Upper lobe of right lung (tissue), 1 donor: ENCODE data around the gene NCKAP5. TPM values are rescaled to one million over a fixed set of nuclear protein-coding genes. Genes with fewer than 3 reads are reported as not detected.
"Not testable (repeated sequence)": the region's sequence is repeated elsewhere in the genome, so short reads cannot be mapped to it uniquely, and the experiment has no call there.

ENCODE experiments used
- ATAC-seq: fragments of 200-7000 bp; cut with Tn5 transposase; one replicate; pipeline ENCODE4 v1.9.1; 2020; ENCODE audit warnings: mild to moderate bottlenecking, moderate library complexity
- DNase-seq: peaks from one replicate; pipeline ENCODE4 v3.0.0-alpha.2; 2020
- H3K27ac ChIP-seq: fragments of 200-600 bp; one replicate; pipeline ENCODE4 v1.8.0; 2022
- H3K27me3 ChIP-seq: fragments of 200-600 bp; one replicate; pipeline ENCODE4 v1.8.0; 2022; ENCODE audit warnings: mild to moderate bottlenecking
- H3K36me3 ChIP-seq: fragments of 200-600 bp; one replicate; pipeline ENCODE4 v1.8.0; 2022
- H3K4me1 ChIP-seq: fragments of 200-600 bp; one replicate; pipeline ENCODE4 v1.8.0; 2022
- H3K4me3 ChIP-seq: fragments of 200-600 bp; one replicate; pipeline ENCODE4 v1.8.0; 2022; ENCODE audit warnings: mild to moderate bottlenecking
- H3K9me3 ChIP-seq: fragments of 200-600 bp; one replicate; pipeline ENCODE4 v1.8.0; 2022
- intact Hi-C: fragments of 100-400 bp; cut with DNase I; formaldehyde crosslinking; loops from one replicate; pipeline ENCODE4 v1.11.0; 2022
- total RNA-seq: library from RNA; stranded (reverse); fragmentation: NEBNext Ultra II Directional; extraction: Animal tissue kit (Norgen Biotek cat#: 25700); gene quantifications from one replicate; pipeline ENCODE4 v1.2.1, GENCODE V29; 2021
- TF ChIP-seq, protein P1 (sequence below): fragments of 200-600 bp; IDR thresholded peaks from one replicate; pipeline ENCODE4 v1.8.0; 2022; ENCODE audit warnings: antibody characterized with exemption
- donor health status: DM: no; HTN: yes; CAD: no; lungs with severe emphysema.

The NCKAP5 gene
- total RNA-seq, 1 donor from 2014 or later = 40.8 TPM

DNA sequence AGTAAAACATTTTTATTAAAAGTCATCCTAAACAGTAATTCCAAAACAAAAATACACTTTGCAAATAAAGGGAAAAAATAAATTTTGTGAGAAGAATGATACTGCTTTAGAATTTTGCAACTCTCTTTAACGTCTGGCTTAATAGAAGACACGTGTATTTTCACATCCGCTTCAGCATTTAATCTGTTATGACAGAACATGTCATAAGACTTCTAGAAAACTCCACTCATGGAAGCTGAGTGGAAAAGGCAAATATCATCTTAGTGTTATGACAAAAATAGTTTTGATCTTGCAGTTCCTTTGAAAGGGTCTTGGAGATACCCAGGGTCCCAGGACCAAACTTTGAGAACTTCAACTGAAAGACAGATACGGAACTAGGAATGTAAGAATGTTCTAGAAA, 350.1 kb downstream of the NCKAP5 start:
- Histone ChIP-seq H3K27me3 (no peaks in the 10 kb centered on the region), H3K4me3 (no peak overlapping the region), H3K36me3 (no peaks in the 10 kb centered on the region), H3K9me3 (no peaks in the 10 kb centered on the region), H3K4me1 (no peaks in the 10 kb centered on the region), H3K27ac (no peak overlapping the region)
- TF ChIP-seq, protein P1, sequence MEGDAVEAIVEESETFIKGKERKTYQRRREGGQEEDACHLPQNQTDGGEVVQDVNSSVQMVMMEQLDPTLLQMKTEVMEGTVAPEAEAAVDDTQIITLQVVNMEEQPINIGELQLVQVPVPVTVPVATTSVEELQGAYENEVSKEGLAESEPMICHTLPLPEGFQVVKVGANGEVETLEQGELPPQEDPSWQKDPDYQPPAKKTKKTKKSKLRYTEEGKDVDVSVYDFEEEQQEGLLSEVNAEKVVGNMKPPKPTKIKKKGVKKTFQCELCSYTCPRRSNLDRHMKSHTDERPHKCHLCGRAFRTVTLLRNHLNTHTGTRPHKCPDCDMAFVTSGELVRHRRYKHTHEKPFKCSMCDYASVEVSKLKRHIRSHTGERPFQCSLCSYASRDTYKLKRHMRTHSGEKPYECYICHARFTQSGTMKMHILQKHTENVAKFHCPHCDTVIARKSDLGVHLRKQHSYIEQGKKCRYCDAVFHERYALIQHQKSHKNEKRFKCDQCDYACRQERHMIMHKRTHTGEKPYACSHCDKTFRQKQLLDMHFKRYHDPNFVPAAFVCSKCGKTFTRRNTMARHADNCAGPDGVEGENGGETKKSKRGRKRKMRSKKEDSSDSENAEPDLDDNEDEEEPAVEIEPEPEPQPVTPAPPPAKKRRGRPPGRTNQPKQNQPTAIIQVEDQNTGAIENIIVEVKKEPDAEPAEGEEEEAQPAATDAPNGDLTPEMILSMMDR = no peak
- intact Hi-C loops = no loop called here
- DNase-seq = no peak
- ATAC-seq = no peak

DNA sequence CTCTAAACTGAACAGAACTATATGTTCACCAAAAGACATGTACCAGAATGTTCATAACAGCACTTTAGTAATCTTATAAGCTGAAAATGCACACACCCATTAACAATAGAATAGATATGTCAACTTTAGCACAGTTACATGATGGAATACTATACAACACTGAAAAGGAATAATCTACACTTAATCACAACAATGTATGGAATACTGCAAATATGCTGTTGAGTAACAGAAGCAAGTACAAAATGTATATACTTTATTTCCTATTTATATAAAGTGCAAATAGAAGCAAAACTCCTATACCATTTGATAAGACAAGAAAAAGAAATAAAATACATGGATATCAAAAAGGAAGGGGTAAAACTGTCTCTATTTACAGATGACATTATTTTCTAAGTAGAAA, 352.8 kb downstream of the NCKAP5 start:
- ATAC-seq (no peak), DNase-seq (no peak)
- intact Hi-C loops = no loop called here
- Histone ChIP-seq H3K4me1 (no peaks in the 10 kb centered on the region), H3K9me3 (no peaks in the 10 kb centered on the region), H3K4me3 (no peak overlapping the region), H3K36me3 (no peaks in the 10 kb centered on the region), H3K27ac (no peak overlapping the region), H3K27me3 (no peaks in the 10 kb centered on the region)
- TF ChIP-seq, protein P1 = no peak

DNA sequence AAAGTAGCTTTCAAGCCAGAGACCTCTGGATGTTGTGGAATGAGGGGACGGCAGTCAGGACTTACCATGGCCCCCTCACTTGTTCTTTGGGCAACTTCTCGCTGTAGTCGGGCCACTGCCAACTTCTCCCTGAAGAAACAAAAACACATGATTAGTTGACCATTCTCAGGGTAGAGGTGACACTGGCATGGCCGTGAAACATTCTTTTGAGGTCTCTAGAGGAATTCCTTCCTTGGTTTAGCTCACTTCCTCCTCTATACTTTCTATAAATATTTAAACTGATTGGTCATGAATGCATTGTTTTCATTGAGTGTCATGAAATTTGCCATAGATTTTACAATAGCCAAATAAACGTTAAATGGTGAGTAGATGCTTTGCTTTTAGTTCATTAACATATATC, 354.6 kb downstream of the NCKAP5 start:
- TF ChIP-seq, protein P1 = no peak
- H3K4me1 ChIP-seq = no peaks in the 10 kb centered on the region
- H3K9me3 ChIP-seq = no peaks in the 10 kb centered on the region
- no peaks in the 10 kb centered on the region for H3K27me3 ChIP-seq
- DNase-seq (no peak), ATAC-seq (no peak)
- H3K36me3 ChIP-seq = no peaks in the 10 kb centered on the region
- H3K27ac ChIP-seq = no peak overlapping the region
- no peak overlapping the region for H3K4me3 ChIP-seq
- intact Hi-C loops = no loop called here

DNA sequence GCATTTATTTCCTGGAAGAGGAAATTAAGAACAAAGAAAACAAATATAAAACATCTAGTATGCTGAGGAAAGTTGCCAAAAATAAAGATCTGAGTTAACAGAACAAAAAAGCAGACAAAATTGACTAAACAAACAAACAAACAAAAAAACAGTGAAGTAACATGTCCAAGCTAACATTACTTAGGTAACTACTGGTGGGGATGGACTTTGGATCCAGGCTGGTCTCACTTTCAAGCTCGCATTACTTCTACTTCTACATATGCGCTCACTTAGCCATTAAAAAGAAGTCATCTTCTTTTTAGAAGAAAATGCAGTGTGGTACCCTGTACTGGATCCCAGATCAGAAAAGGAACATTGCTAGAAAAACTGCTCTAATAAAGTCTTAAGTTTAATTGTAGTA, 358.9 kb downstream of the NCKAP5 start:
- no peak overlapping the region for H3K27ac ChIP-seq
- ATAC-seq = no peak
- no peaks in the 10 kb centered on the region for H3K27me3 ChIP-seq
- H3K4me3 ChIP-seq = no peak overlapping the region
- no peaks in the 10 kb centered on the region for H3K4me1 ChIP-seq
- no peaks in the 10 kb centered on the region for H3K36me3 ChIP-seq
- TF ChIP-seq, protein P1 = no peak
- intact Hi-C loops = no loop called here
- no peak for DNase-seq
- H3K9me3 ChIP-seq = no peaks in the 10 kb centered on the region

DNA sequence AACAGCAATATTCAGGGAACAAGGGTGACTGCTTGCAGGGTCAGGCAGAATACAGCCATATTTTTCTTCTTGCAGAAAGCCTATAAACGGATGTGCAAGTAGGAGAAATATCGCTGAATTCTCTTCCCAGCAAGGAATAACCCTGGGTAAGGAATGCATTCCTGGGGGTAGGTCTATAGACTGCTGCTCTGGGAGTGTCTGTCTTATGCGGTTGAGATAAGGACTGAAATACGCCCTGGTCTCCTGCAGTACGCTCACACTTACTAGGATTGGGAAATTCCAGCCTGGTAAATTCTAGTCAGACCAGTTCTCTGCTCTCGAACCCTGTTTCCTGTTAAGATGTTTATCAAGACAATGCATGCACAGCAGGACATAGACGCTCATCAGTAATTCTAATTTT, 361.6 kb downstream of the NCKAP5 start:
- H3K27ac ChIP-seq, H3K9me3 ChIP-seq, ATAC-seq, DNase-seq, H3K27me3 ChIP-seq, intact Hi-C loops, H3K36me3 ChIP-seq, H3K4me1 ChIP-seq, H3K4me3 ChIP-seq: not testable (repeated sequence)

DNA sequence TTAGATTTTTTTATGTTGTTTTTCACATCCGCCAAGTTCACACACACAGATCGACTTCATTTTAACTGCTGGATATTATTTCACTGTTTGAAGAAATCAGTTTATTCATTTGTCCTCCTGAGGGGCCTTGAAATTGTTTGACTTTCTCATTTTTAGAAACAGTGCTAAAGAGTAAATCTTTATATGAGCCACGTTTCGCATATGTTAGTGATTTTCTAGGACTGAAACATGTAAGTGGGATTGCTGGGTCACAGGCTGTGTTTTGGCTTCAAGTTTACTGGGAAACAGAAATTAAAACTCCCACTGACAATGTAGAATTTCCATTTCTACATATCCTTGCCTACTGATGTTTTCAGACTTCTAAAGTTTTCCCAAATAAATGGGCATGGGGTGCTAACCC, 363.8 kb downstream of the NCKAP5 start:
- Histone ChIP-seq H3K4me1 (no peaks in the 10 kb centered on the region), H3K27ac (no peak overlapping the region), H3K4me3 (no peak overlapping the region), H3K9me3 (no peaks in the 10 kb centered on the region), H3K36me3 (no peaks in the 10 kb centered on the region), H3K27me3 (no peaks in the 10 kb centered on the region)
- ATAC-seq = no peak
- DNase-seq = no peak
- TF ChIP-seq, protein P1 = no peak
- intact Hi-C loops = no loop called here
